ENCODE data around the gene KANSL3.

DNA sequence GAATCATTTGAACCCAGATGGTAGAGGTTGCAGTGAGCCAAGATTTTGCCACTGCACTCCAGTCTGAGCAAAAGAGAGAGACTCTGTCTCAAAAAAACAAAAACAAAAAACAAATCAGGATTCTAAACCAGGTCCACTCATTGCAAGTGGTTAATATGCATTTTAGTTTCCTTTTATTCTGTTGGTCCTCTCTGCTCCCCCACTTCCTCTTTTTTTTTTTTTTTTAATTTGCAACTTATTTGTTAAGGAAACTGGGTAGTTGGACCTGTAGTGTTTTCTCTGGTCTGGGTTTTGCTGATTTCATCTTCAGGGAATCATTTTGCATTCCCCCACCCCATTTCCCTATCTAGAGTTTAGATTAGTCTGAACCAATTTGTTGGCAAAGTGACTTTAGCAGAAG lies 18.4 kb upstream of the KANSL3 start:
- TF ChIP-seq NFRKB (IDR thresholded peaks at IDR 0.05) (no peak), ELF4 (IDR thresholded peaks at IDR 0.05) (no peak), FOXM1 (IDR thresholded peaks at IDR 0.05; ENCODE audit: borderline replicate concordance) (no peak), SUZ12 (IDR thresholded peaks at IDR 0.05) (no peak), HDGF (IDR thresholded peaks at IDR 0.05; ENCODE audit: borderline replicate concordance) (no peak), SP1 (IDR thresholded peaks at IDR 0.05) (no peak), ZNF384 (IDR thresholded peaks at IDR 0.05) (no peak), BHLHE40 (IDR thresholded peaks at IDR 0.05; ENCODE audit: borderline replicate concordance) (no peak), L3MBTL2 (conservative IDR thresholded peaks at IDR 0.05) (no peak), FOXK2 (IDR thresholded peaks at IDR 0.05) (no peak), TARDBP (IDR thresholded peaks at IDR 0.05) (no peak), LEF1 (IDR thresholded peaks at IDR 0.05; ENCODE audit: borderline replicate concordance) (no peak), FOXA1 (IDR thresholded peaks at IDR 0.05) (no peak), ARNT (IDR thresholded peaks at IDR 0.05) (no peak)

Data from HEK293T (cell line).